ENCODE data around the gene AFF2.
"Not testable (repeated sequence)": the region's sequence is repeated elsewhere in the genome, so short reads cannot be mapped to it uniquely, and the experiment has no call there.

The AFF2 gene

GRCh38 chrX:148893395-148893794 is 393.0 kb downstream of the AFF2 start:
- no peaks in the 10 kb centered on the region for H3K36me3 ChIP-seq (ENCODE audit: low read depth)
- H3K9me3 ChIP-seq (ENCODE audit: severe bottlenecking), result no peaks in the 10 kb centered on the region
- ATAC-seq (ENCODE audit: low read depth) (no peak), DNase-seq (ENCODE audit: low spot score) (no peak)
- H3K27me3 ChIP-seq (ENCODE audit: insufficient read depth, poor library complexity, severe bottlenecking), result no peaks in the 10 kb centered on the region
- no peak for TF ChIP-seq CTCF (IDR thresholded peaks at IDR 0.05; ENCODE audit: poor library complexity, severe bottlenecking)
- no peak overlapping the region for H3K4me3 ChIP-seq (ENCODE audit: severe bottlenecking)
- H3K4me1 ChIP-seq (ENCODE audit: insufficient read depth, poor library complexity, severe bottlenecking), result no peaks in the 10 kb centered on the region
- no peak overlapping the region for H3K27ac ChIP-seq (ENCODE audit: poor library complexity, severe bottlenecking)

GRCh38 chrX:148902581-148902980 is 402.2 kb downstream of the AFF2 start:
- no peak for TF ChIP-seq CTCF (IDR thresholded peaks at IDR 0.05; ENCODE audit: poor library complexity, severe bottlenecking)
- Histone ChIP-seq H3K36me3 (ENCODE audit: low read depth) (no peaks in the 10 kb centered on the region), H3K9me3 (ENCODE audit: severe bottlenecking) (no peaks in the 10 kb centered on the region), H3K27ac (ENCODE audit: poor library complexity, severe bottlenecking) (no peak overlapping the region), H3K4me1 (ENCODE audit: insufficient read depth, poor library complexity, severe bottlenecking) (no peaks in the 10 kb centered on the region), H3K27me3 (ENCODE audit: insufficient read depth, poor library complexity, severe bottlenecking) (no peaks in the 10 kb centered on the region), H3K4me3 (ENCODE audit: severe bottlenecking) (no peak overlapping the region)
- no peak for DNase-seq (ENCODE audit: low spot score)
- ATAC-seq (ENCODE audit: low read depth), result no peak

GRCh38 chrX:148903176-148903575 is 402.8 kb downstream of the AFF2 start:
- no peak for ATAC-seq (ENCODE audit: low read depth)
- DNase-seq (ENCODE audit: low spot score), result no peak
- H3K4me1 ChIP-seq (ENCODE audit: insufficient read depth, poor library complexity, severe bottlenecking), result no peaks in the 10 kb centered on the region
- H3K4me3 ChIP-seq (ENCODE audit: severe bottlenecking), result no peak overlapping the region
- no peaks in the 10 kb centered on the region for H3K9me3 ChIP-seq (ENCODE audit: severe bottlenecking)
- no peaks in the 10 kb centered on the region for H3K36me3 ChIP-seq (ENCODE audit: low read depth)
- no peak overlapping the region for H3K27ac ChIP-seq (ENCODE audit: poor library complexity, severe bottlenecking)
- no peak for TF ChIP-seq CTCF (IDR thresholded peaks at IDR 0.05; ENCODE audit: poor library complexity, severe bottlenecking)
- no peaks in the 10 kb centered on the region for H3K27me3 ChIP-seq (ENCODE audit: insufficient read depth, poor library complexity, severe bottlenecking)

- TF ChIP-seq CTCF (IDR thresholded peaks at IDR 0.05; ENCODE audit: poor library complexity, severe bottlenecking), result no peak
- Histone ChIP-seq H3K9me3 (ENCODE audit: severe bottlenecking) (no peaks in the 10 kb centered on the region), H3K27me3 (ENCODE audit: insufficient read depth, poor library complexity, severe bottlenecking) (no peaks in the 10 kb centered on the region), H3K27ac (ENCODE audit: poor library complexity, severe bottlenecking) (no peak overlapping the region), H3K36me3 (ENCODE audit: low read depth) (no peaks in the 10 kb centered on the region), H3K4me3 (ENCODE audit: severe bottlenecking) (no peak overlapping the region), H3K4me1 (ENCODE audit: insufficient read depth, poor library complexity, severe bottlenecking) (no peaks in the 10 kb centered on the region)
- no peak for ATAC-seq (ENCODE audit: low read depth)
- DNase-seq (ENCODE audit: low spot score), result no peak
Measured at GRCh38 chrX:148904421-148905111, 404.1 kb downstream of the AFF2 start.

- Histone ChIP-seq H3K36me3 (ENCODE audit: low read depth) (no peaks in the 10 kb centered on the region), H3K4me3 (ENCODE audit: severe bottlenecking) (no peak overlapping the region), H3K4me1 (ENCODE audit: insufficient read depth, poor library complexity, severe bottlenecking) (no peaks in the 10 kb centered on the region), H3K27me3 (ENCODE audit: insufficient read depth, poor library complexity, severe bottlenecking) (no peaks in the 10 kb centered on the region), H3K27ac (ENCODE audit: poor library complexity, severe bottlenecking) (no peak overlapping the region), H3K9me3 (ENCODE audit: severe bottlenecking) (no peaks in the 10 kb centered on the region)
- DNase-seq (ENCODE audit: low spot score) (no peak), ATAC-seq (ENCODE audit: low read depth) (no peak)
- TF ChIP-seq CTCF (IDR thresholded peaks at IDR 0.05; ENCODE audit: poor library complexity, severe bottlenecking), result no peak
Measured at GRCh38 chrX:148905400-148905799, 405.0 kb downstream of the AFF2 start.

GRCh38 chrX:148906628-148907027 is 406.2 kb downstream of the AFF2 start:
- not testable (repeated sequence) for H3K27ac ChIP-seq (ENCODE audit: poor library complexity, severe bottlenecking); ATAC-seq (ENCODE audit: low read depth); H3K27me3 ChIP-seq (ENCODE audit: insufficient read depth, poor library complexity, severe bottlenecking); H3K4me1 ChIP-seq (ENCODE audit: insufficient read depth, poor library complexity, severe bottlenecking); H3K36me3 ChIP-seq (ENCODE audit: low read depth); DNase-seq (ENCODE audit: low spot score); H3K9me3 ChIP-seq (ENCODE audit: severe bottlenecking); H3K4me3 ChIP-seq (ENCODE audit: severe bottlenecking)

Measured in RWPE2 (cell line).